HepG2 (cell line): ENCODE data around the gene SIRT6. TPM values are rescaled to one million over a fixed set of nuclear protein-coding genes. Genes with fewer than 3 reads are reported as not detected.

Experiments
- CBX2 ChIP-seq, 2 experiments: fragments of 200-600 bp in 1 of 2; sonication (generic); formaldehyde crosslinking in 1 of 2; IDR thresholded peaks; 2 replicates each; pipeline versions ENCODE4 v1.7.0 to v1.8.1; 2018 to 2022; ENCODE audit warnings: low read depth in 2 of 2, low read length in 1 of 2, mild to moderate bottlenecking in 1 of 2, missing genetic modification reagents in 1 of 2
- E2F5 ChIP-seq: sonication (generic); formaldehyde crosslinking; conservative IDR thresholded peaks from 2 replicates; pipeline ENCODE4 v1.4.0; 2020; ENCODE audit warnings: missing genetic modification reagents
- GMEB1 ChIP-seq: sonication (generic); formaldehyde crosslinking; IDR thresholded peaks from 2 replicates; pipeline ENCODE4 v1.5.1; 2020; ENCODE audit warnings: missing genetic modification reagents, mild to moderate bottlenecking, borderline replicate concordance
- NR2F6 ChIP-seq, 2 experiments: IDR thresholded peaks; 2 replicates each; pipeline ENCODE4 v1.6.1; 2016; ENCODE audit warnings: antibody characterized with exemption in 1 of 2, mild to moderate bottlenecking in 1 of 2
- POLR2A ChIP-seq, 2 experiments: IDR thresholded peaks; 2 replicates each; pipeline ENCODE4 v1.6.1; 2011; ENCODE audit warnings: low read depth in 2 of 2, low read length in 2 of 2, mild to moderate bottlenecking in 1 of 2, moderate library complexity in 1 of 2; ENCODE audit not compliant: insufficient read depth in 1 of 2
- PTBP1 ChIP-seq: fragments of 200-400 bp; formaldehyde crosslinking; IDR thresholded peaks from 2 replicates; pipeline ENCODE4 v1.6.1; 2018; ENCODE audit warnings: low read length, low read depth; ENCODE audit not compliant: poor library complexity, severe bottlenecking
- RCOR2 ChIP-seq: IDR thresholded peaks from 2 replicates; pipeline ENCODE4 v1.6.1; 2016; ENCODE audit warnings: missing biosample characterization, missing genetic modification reagents
- ZFP36 ChIP-seq: fragments of 150-350 bp; IDR thresholded peaks from 2 replicates; pipeline ENCODE4 v1.6.1; 2018; ENCODE audit warnings: borderline replicate concordance, low read length, low read depth; ENCODE audit not compliant: partially characterized antibody
- ZIK1 ChIP-seq: sonication (generic); formaldehyde crosslinking; IDR thresholded peaks from 2 replicates; pipeline ENCODE4 v1.5.0; 2020; ENCODE audit warnings: mild to moderate bottlenecking, low read depth, missing genetic modification reagents, borderline replicate concordance
- ZNF12 ChIP-seq: sonication (generic); formaldehyde crosslinking; IDR thresholded peaks from 2 replicates; pipeline ENCODE4 v1.5.0; 2020; ENCODE audit warnings: missing genetic modification reagents
- ZNF260 ChIP-seq: sonication (generic); formaldehyde crosslinking; IDR thresholded peaks from 2 replicates; pipeline ENCODE4 v1.4.0; 2020; ENCODE audit warnings: missing genetic modification reagents, low read depth, mild to moderate bottlenecking, borderline replicate concordance
- ZNF318 ChIP-seq: sonication (generic); formaldehyde crosslinking; IDR thresholded peaks from 2 replicates; pipeline ENCODE4 v1.4.0; 2020; ENCODE audit warnings: mild to moderate bottlenecking, missing genetic modification reagents
- ZNF350 ChIP-seq: sonication (generic); formaldehyde crosslinking; IDR thresholded peaks from 2 replicates; pipeline ENCODE4 v1.4.0; 2020; ENCODE audit warnings: mild to moderate bottlenecking, low read depth, missing genetic modification reagents, borderline replicate concordance
- ZNF512 ChIP-seq: sonication (generic); formaldehyde crosslinking; IDR thresholded peaks from 2 replicates; pipeline ENCODE4 v1.4.0; 2020; ENCODE audit warnings: mild to moderate bottlenecking, missing genetic modification reagents
- ZNF83 ChIP-seq: sonication (generic); formaldehyde crosslinking; IDR thresholded peaks from 2 replicates; pipeline ENCODE4 v1.4.0; 2020; ENCODE audit warnings: missing genetic modification reagents, mild to moderate bottlenecking, borderline replicate concordance
- polyA plus RNA-seq, 8 experiments: library from polyadenylated mRNA; depleted of rRNA in 3 of 8; stranded (reverse) in 7 of 8; unstranded in 1 of 8; fragments of >200 nt; fragmentation: Illumina TruSeq in 4 of 8; extraction: Trizol in 4 of 8; gene quantifications; 2 replicates each; pipeline versions ENCODE4 v1.2.1 to v1.2.3, GENCODE V29; 2011 to 2016; ENCODE audit warnings: low read depth in 4 of 8, missing spikeins in 1 of 8, mixed read lengths in 1 of 8; ENCODE audit not compliant: insufficient read depth in 1 of 8
- total RNA-seq, 5 experiments: library from RNA; depleted of rRNA; stranded (reverse); fragments of >200 nt; fragmentation: Illumina TruSeq; extraction: Trizol; gene quantifications; 2 replicates each; pipeline ENCODE4 v1.2.3, GENCODE V29; 2016; ENCODE audit warnings: low read depth in 1 of 5

Gene SIRT6
- total and polyA plus RNA-seq, 2 of the 13 experiments (the other 11 are each of a cell fraction or from before 2014, with no cell fraction given) = 11.0 to 18.4 TPM

GRCh38 chr19:4182084-4182810, at the start of gene SIRT6, which contains the start of gene ANKRD24 (continued):
- TF ChIP-seq ZIK1 (CRISPR knock-in tag) (0 out of 2 replicates have a peak, but pooled peaks have one; percentile 65), ZNF318 (CRISPR knock-in tag) (no peak), RCOR2 (peak; percentile 63), ZNF260 (CRISPR knock-in tag) (no peak), E2F5 (no peak), NR2F6 (IDR thresholded peaks at IDR 0.05) (no peak), NR2F6 (CRISPR knock-in tag; IDR thresholded peaks at IDR 0.05) (peak; percentile 65; the same call in 1 of the 2 replicates), PTBP1 (peak; percentile 29), GMEB1 (CRISPR knock-in tag) (peak; percentile 88), ZNF12 (CRISPR knock-in tag) (peak; percentile 71), ZNF83 (CRISPR knock-in tag) (no peak), ZNF350 (CRISPR knock-in tag) (peak; percentile 93; the same call in 1 of the 2 replicates), CBX2 (IDR thresholded peaks at IDR 0.05; ENCODE audit: low read depth, low read length) (no peak), CBX2 (CRISPR knock-in tag; IDR thresholded peaks at IDR 0.05; ENCODE audit: low read depth) (no peak), ZNF512 (CRISPR knock-in tag) (no peak), ZFP36 (no peak), POLR2A (IDR thresholded peaks at IDR 0.05; ENCODE audit: insufficient read depth in 1 of 2, low read depth in 2 of 2, low read length in 2 of 2) (peak in 1 of 2 experiments; percentile 88; a peak in 2 of 4 replicates)
